Measurements from ENCODE around the gene GPAT3.

GPAT3 gene

GRCh38 chr4:83522239-83522638 is 13.7 kb upstream of the GPAT3 start:
- ATAC-seq = no peak
- TF ChIP-seq, protein P1, sequence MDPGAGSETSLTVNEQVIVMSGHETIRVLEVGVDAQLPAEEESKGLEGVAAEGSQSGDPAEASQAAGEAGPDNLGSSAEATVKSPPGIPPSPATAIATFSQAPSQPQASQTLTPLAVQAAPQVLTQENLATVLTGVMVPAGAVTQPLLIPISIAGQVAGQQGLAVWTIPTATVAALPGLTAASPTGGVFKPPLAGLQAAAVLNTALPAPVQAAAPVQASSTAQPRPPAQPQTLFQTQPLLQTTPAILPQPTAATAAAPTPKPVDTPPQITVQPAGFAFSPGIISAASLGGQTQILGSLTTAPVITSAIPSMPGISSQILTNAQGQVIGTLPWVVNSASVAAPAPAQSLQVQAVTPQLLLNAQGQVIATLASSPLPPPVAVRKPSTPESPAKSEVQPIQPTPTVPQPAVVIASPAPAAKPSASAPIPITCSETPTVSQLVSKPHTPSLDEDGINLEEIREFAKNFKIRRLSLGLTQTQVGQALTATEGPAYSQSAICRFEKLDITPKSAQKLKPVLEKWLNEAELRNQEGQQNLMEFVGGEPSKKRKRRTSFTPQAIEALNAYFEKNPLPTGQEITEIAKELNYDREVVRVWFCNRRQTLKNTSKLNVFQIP (CRISPR knock-in tag; IDR thresholded peaks at IDR 0.05; ENCODE audit: borderline replicate concordance, low read depth) = no peak
- TF ChIP-seq PPARA (CRISPR knock-in tag; IDR thresholded peaks at IDR 0.05; ENCODE audit: borderline replicate concordance) (no peak), SNAI2 (CRISPR knock-in tag; IDR thresholded peaks at IDR 0.05) (no peak), ZFP3 (CRISPR knock-in tag; IDR thresholded peaks at IDR 0.05) (no peak), ZNF565 (CRISPR knock-in tag; conservative IDR thresholded peaks at IDR 0.05; ENCODE audit: low read depth) (no peak), CREB5 (CRISPR knock-in tag; IDR thresholded peaks at IDR 0.05; ENCODE audit: low read depth) (no peak), ZFP30 (CRISPR knock-in tag; IDR thresholded peaks at IDR 0.05) (no peak), OSR1 (CRISPR knock-in tag; IDR thresholded peaks at IDR 0.05) (no peak), ARNTL (CRISPR knock-in tag; IDR thresholded peaks at IDR 0.05; ENCODE audit: borderline replicate concordance, low read depth) (no peak), TSHZ2 (CRISPR knock-in tag; IDR thresholded peaks at IDR 0.05) (no peak)
- TF ChIP-seq, protein P2, sequence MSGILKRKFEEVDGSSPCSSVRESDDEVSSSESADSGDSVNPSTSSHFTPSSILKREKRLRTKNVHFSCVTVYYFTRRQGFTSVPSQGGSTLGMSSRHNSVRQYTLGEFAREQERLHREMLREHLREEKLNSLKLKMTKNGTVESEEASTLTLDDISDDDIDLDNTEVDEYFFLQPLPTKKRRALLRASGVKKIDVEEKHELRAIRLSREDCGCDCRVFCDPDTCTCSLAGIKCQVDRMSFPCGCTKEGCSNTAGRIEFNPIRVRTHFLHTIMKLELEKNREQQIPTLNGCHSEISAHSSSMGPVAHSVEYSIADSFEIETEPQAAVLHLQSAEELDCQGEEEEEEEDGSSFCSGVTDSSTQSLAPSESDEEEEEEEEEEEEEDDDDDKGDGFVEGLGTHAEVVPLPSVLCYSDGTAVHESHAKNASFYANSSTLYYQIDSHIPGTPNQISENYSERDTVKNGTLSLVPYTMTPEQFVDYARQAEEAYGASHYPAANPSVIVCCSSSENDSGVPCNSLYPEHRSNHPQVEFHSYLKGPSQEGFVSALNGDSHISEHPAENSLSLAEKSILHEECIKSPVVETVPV (CRISPR knock-in tag; IDR thresholded peaks at IDR 0.05) = no peak

DNA sequence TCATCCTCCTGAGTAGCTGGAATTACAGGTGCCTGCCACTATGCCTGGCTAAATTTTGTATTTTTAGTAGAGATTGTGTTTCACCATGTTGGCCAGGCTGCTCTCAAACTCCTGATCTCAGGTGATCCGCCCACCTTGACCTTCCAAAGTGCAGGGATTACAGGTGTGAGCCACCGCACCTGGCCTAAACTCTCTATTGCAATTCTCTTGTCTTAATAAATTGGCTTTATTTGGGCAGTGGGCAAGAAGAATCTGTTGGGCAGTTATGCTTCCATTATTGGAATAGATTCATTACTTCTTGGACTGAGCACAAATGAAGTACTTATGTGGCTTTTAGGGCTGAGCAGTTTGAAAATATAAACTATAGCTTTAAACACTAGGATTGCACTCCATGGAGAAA is 8.2 kb upstream of the GPAT3 start:
- TF ChIP-seq ARNTL (CRISPR knock-in tag; IDR thresholded peaks at IDR 0.05; ENCODE audit: borderline replicate concordance, low read depth) = no peak
- TF ChIP-seq CREB5 (CRISPR knock-in tag; IDR thresholded peaks at IDR 0.05; ENCODE audit: low read depth) = no peak
- no peak for TF ChIP-seq ESRRG (CRISPR knock-in tag; IDR thresholded peaks at IDR 0.05)
- TF ChIP-seq ZC3H10 (CRISPR knock-in tag; IDR thresholded peaks at IDR 0.05) = no peak
- no peak for TF ChIP-seq ZFP30 (CRISPR knock-in tag; IDR thresholded peaks at IDR 0.05)
- TF ChIP-seq ZNF70 (CRISPR knock-in tag; IDR thresholded peaks at IDR 0.05) = no peak
- TF ChIP-seq ZFP3 (CRISPR knock-in tag; IDR thresholded peaks at IDR 0.05) = no peak
- TF ChIP-seq, protein P2 (CRISPR knock-in tag; IDR thresholded peaks at IDR 0.05) = no peak
- no peak for TF ChIP-seq SNAI2 (CRISPR knock-in tag; IDR thresholded peaks at IDR 0.05)
- no peak for ATAC-seq

DNA sequence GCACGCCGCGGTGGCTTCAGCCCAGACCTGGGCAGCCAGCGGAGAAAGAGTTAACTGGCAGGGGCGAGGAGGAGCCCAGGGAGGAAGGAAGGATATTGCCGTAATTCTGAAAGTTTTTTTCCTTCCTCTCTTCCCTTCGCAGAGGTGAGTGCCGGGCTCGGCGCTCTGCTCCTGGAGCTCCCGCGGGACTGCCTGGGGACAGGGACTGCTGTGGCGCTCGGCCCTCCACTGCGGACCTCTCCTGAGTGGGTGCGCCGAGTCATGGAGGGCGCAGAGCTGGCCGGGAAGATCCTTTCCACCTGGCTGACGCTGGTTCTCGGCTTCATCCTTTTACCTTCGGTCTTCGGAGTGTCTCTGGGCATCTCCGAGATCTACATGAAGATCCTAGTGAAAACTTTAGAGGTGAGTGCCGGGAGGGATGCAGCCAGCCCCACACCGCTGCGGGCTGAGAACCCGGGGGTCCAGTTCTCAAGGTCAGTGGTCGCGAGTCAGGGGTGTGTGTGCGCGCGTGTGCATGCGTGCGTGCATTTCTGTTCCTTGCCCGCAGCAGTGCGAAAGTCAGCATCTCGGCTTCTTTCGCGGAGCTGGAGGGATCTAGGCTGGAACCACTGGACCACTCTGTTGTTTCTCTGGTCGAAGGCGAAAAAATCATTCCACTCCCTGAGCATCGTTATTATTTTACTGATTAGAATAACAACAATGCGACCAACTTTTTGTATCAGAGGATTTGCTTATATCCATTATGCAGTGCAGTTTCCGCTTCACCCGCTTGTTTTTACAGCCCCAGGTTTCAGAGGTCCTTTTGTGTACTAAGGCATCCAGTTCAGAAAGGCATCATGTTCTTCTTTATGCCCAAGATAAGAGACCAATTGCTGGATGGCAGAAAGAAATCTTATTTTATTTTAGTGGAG is 709 bp downstream of the GPAT3 start:
- ATAC-seq = peak; percentile 52
- TF ChIP-seq GLIS3 (CRISPR knock-in tag; IDR thresholded peaks at IDR 0.05) = no peak
- no peak for TF ChIP-seq ISL1 (CRISPR knock-in tag; IDR thresholded peaks at IDR 0.05)
- TF ChIP-seq TCF4 (CRISPR knock-in tag; IDR thresholded peaks at IDR 0.05; ENCODE audit: borderline replicate concordance) = no peak
- TF ChIP-seq, protein P2 (CRISPR knock-in tag; IDR thresholded peaks at IDR 0.05) = no peak
- no peak for TF ChIP-seq TSHZ2 (CRISPR knock-in tag; IDR thresholded peaks at IDR 0.05)
- TF ChIP-seq ESRRG (CRISPR knock-in tag; IDR thresholded peaks at IDR 0.05) = no peak
- TF ChIP-seq CREB5 (CRISPR knock-in tag; IDR thresholded peaks at IDR 0.05; ENCODE audit: low read depth) = no peak
- TF ChIP-seq ZNF565 (CRISPR knock-in tag; conservative IDR thresholded peaks at IDR 0.05; ENCODE audit: low read depth) = no peak
- TF ChIP-seq PPARA (CRISPR knock-in tag; IDR thresholded peaks at IDR 0.05; ENCODE audit: borderline replicate concordance) = no peak
- no peak for TF ChIP-seq OSR1 (CRISPR knock-in tag; IDR thresholded peaks at IDR 0.05)
